ENCODE measurements around the gene SLC25A43. TPM values are rescaled to one million over a fixed set of nuclear protein-coding genes. Genes with fewer than 3 reads are reported as not detected.

SLC25A43 gene
- total RNA-seq, 1 experiment from 2014 or later, result 42.3 TPM

GRCh38 chrX:119411959-119412358 lies 12.8 kb downstream of the SLC25A43 start:
- H3K4me1 ChIP-seq (replicated peaks; ENCODE audit: insufficient read depth), result peaks cover 31% of the 10 kb centered on the region
- ChIA-PET CTCF (no interaction called here), POLR2A (ENCODE audit: unreplicated experiment) (no interaction called here)
- peaks cover 20% of the 10 kb centered on the region for H3F3A ChIP-seq (ENCODE audit: insufficient read depth, low read depth)
- H3K4me2 ChIP-seq, result no peak overlapping the region
- no peaks in the 10 kb centered on the region for H3K79me2 ChIP-seq (ENCODE audit: low read depth)
- H3K9me3 ChIP-seq (ENCODE audit: insufficient read depth, low read depth), result no peaks in the 10 kb centered on the region
- H3K4me3 ChIP-seq, result no peak overlapping the region
- H3K27me3 ChIP-seq (ENCODE audit: insufficient read depth, low read depth), result no peaks in the 10 kb centered on the region
- TF ChIP-seq EZH2 (IDR thresholded peaks at IDR 0.05; ENCODE audit: low read depth) (no peak), CTCF (conservative IDR thresholded peaks at IDR 0.05) (no peak)
- H2AFZ ChIP-seq, result no peak overlapping the region
- no peak overlapping the region for H3K27ac ChIP-seq
- no peaks in the 10 kb centered on the region for H3K9me2 ChIP-seq (ENCODE audit: insufficient read depth)
- intact Hi-C loops (cut with micrococcal nuclease; ENCODE audit: unreplicated experiment), result loop anchor here (5.0 kb wide), 2 partner anchors 120 to 175 kb away; partner anchors contain the start of gene PGRMC1
- H3K36me3 ChIP-seq (ENCODE audit: low read depth), result peaks cover 2% of the 10 kb centered on the region; the same call in 1 of the 2 replicates
- H4K20me1 ChIP-seq (ENCODE audit: insufficient read depth), result no peaks in the 10 kb centered on the region
- BruUV-seq (replicated peaks), result no TSS peak
- DNase-seq, result peak; percentile 14 to 50

GRCh38 chrX:119417376-119417775 lies 18.2 kb downstream of the SLC25A43 start:
- H3K27me3 ChIP-seq (ENCODE audit: insufficient read depth, low read depth), result no peaks in the 10 kb centered on the region
- no peaks in the 10 kb centered on the region for H4K20me1 ChIP-seq (ENCODE audit: insufficient read depth)
- CTCF ChIA-PET, result no interaction called here
- no peaks in the 10 kb centered on the region for H3K9me3 ChIP-seq (ENCODE audit: insufficient read depth, low read depth)
- H3K4me2 ChIP-seq, result no peak overlapping the region
- intact Hi-C loops (cut with micrococcal nuclease; ENCODE audit: unreplicated experiment), result no loop called here
- POLR2A ChIA-PET (ENCODE audit: unreplicated experiment), result no interaction called here
- peaks cover 8% of the 10 kb centered on the region; the same call in 1 of the 2 replicates for H3K36me3 ChIP-seq (ENCODE audit: low read depth)
- H3K4me3 ChIP-seq, result no peak overlapping the region
- DNase-seq, result no peak
- peaks cover under 1% of the 10 kb centered on the region; the same call in 1 of the 2 replicates for H3K4me1 ChIP-seq (replicated peaks; ENCODE audit: insufficient read depth)
- TF ChIP-seq EZH2 (IDR thresholded peaks at IDR 0.05; ENCODE audit: low read depth), result no peak
- TF ChIP-seq CTCF (conservative IDR thresholded peaks at IDR 0.05), result no peak
- H3F3A ChIP-seq (ENCODE audit: insufficient read depth, low read depth), result no peaks in the 10 kb centered on the region; the same call in 1 of the 2 replicates
- no peak overlapping the region for H2AFZ ChIP-seq
- no TSS peak for BruUV-seq (replicated peaks)
- no peak overlapping the region for H3K27ac ChIP-seq
- no peaks in the 10 kb centered on the region for H3K9me2 ChIP-seq (ENCODE audit: insufficient read depth)
- H3K79me2 ChIP-seq (ENCODE audit: low read depth), result no peaks in the 10 kb centered on the region

GRCh38 chrX:119417842-119418241 lies 18.7 kb downstream of the SLC25A43 start:
- BruUV-seq (replicated peaks), result no TSS peak
- H3K9me2 ChIP-seq (ENCODE audit: insufficient read depth), result no peaks in the 10 kb centered on the region
- no peaks in the 10 kb centered on the region; the same call in 1 of the 2 replicates for H3F3A ChIP-seq (ENCODE audit: insufficient read depth, low read depth)
- H3K27ac ChIP-seq, result no peak overlapping the region
- POLR2A ChIA-PET (ENCODE audit: unreplicated experiment), result no interaction called here
- TF ChIP-seq CTCF (conservative IDR thresholded peaks at IDR 0.05) (0 out of 2 replicates have a peak, but pooled peaks have one; percentile 25), EZH2 (IDR thresholded peaks at IDR 0.05; ENCODE audit: low read depth) (no peak)
- H4K20me1 ChIP-seq (ENCODE audit: insufficient read depth), result no peaks in the 10 kb centered on the region
- no peak for DNase-seq
- CTCF ChIA-PET, result no interaction called here
- intact Hi-C loops (cut with micrococcal nuclease; ENCODE audit: unreplicated experiment), result no loop called here
- no peak overlapping the region for H2AFZ ChIP-seq
- no peaks in the 10 kb centered on the region for H3K9me3 ChIP-seq (ENCODE audit: insufficient read depth, low read depth)
- no peaks in the 10 kb centered on the region for H3K79me2 ChIP-seq (ENCODE audit: low read depth)
- H3K4me2 ChIP-seq, result no peak overlapping the region
- no peaks in the 10 kb centered on the region for H3K27me3 ChIP-seq (ENCODE audit: insufficient read depth, low read depth)
- H3K36me3 ChIP-seq (ENCODE audit: low read depth), result peaks cover 8% of the 10 kb centered on the region; the same call in 1 of the 2 replicates
- no peaks in the 10 kb centered on the region for H3K4me1 ChIP-seq (replicated peaks; ENCODE audit: insufficient read depth)
- no peak overlapping the region for H3K4me3 ChIP-seq
